ENCODE data around the gene C15orf39.

DNA sequence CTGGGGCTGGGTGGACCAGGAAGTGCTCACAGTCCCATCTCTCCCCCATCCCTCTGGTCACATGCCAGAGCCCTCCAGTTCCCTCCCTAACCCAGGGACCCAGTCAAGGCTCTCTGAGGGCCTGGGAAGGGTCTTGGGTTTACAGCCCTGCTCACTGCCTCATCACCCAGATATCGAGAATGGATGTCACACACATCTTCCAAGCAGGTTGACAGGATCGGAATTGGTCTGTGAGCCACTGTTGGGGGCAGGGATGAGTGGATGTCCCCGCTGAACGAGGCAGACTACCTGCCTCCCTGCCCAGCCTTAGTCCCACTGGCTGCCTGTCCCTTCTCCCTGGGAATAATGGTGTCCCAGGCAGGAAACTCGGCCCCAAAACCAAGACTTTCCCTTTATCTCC lies 36.5 kb downstream of the C15orf39 start:
- no peak for TF ChIP-seq ZNF431 (CRISPR knock-in tag; IDR thresholded peaks at IDR 0.05)
- TF ChIP-seq, protein P1, sequence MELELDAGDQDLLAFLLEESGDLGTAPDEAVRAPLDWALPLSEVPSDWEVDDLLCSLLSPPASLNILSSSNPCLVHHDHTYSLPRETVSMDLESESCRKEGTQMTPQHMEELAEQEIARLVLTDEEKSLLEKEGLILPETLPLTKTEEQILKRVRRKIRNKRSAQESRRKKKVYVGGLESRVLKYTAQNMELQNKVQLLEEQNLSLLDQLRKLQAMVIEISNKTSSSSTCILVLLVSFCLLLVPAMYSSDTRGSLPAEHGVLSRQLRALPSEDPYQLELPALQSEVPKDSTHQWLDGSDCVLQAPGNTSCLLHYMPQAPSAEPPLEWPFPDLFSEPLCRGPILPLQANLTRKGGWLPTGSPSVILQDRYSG (tag; conservative IDR thresholded peaks at IDR 0.05; ENCODE audit: low read depth), result no peak
- TF ChIP-seq NFIC (IDR thresholded peaks at IDR 0.05), result no peak
- TF ChIP-seq NBN (IDR thresholded peaks at IDR 0.05; ENCODE audit: low read depth), result no peak
- TF ChIP-seq, protein P2, sequence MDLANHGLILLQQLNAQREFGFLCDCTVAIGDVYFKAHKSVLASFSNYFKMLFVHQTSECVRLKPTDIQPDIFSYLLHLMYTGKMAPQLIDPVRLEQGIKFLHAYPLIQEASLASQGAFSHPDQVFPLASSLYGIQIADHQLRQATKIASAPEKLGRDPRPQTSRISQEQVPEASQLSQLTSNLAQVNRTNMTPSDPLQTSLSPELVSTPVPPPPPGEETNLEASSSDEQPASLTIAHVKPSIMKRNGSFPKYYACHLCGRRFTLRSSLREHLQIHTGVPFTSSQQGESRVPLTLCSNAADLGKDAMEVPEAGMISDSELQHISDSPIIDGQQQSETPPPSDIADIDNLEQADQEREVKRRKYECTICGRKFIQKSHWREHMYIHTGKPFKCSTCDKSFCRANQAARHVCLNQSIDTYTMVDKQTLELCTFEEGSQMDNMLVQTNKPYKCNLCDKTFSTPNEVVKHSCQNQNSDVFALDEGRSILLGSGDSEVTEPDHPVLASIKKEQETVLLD (IDR thresholded peaks at IDR 0.05), result no peak
